Testis (tissue), 2 donors: ENCODE measurements around the gene C21orf58.

ENCODE experiments used
- CTCF ChIP-seq, 3 experiments: fragments of 450-650 bp in 2 of 3; fragments of 200-600 bp in 1 of 3; sonication (generic) in 1 of 3; IDR thresholded peaks; one replicate each; pipeline ENCODE4 v1.5.1; 2016 to 2019; ENCODE audit warnings: antibody characterized with exemption in 3 of 3, mild to moderate bottlenecking in 2 of 3, moderate library complexity in 1 of 3
- POLR2A ChIP-seq: fragments of 450-650 bp; IDR thresholded peaks from one replicate; pipeline ENCODE4 v1.6.1; 2017; ENCODE audit warnings: antibody characterized with exemption, mild to moderate bottlenecking, moderate library complexity

- no peak for TF ChIP-seq CTCF (IDR thresholded peaks at IDR 0.05)
- no peak for TF ChIP-seq POLR2A
Observed at GRCh38 chr21:46350981-46351380, 27.3 kb upstream of the C21orf58 start.
